Left cardiac atrium (tissue), 4 donors: ENCODE data around the gene WFDC11. TPM values are rescaled to one million over a fixed set of nuclear protein-coding genes. Genes with fewer than 3 reads are reported as not detected.
A peak's percentile ranks its signal among the peaks of the same experiment; 100 is the strongest.
"Not testable (repeated sequence)": the region's sequence is repeated elsewhere in the genome, so short reads cannot be mapped to it uniquely, and the experiment has no call there.

Source experiments
- ATAC-seq, 2 donors: fragments of 200-7000 bp; cut with Tn5 transposase; one replicate each; pipeline ENCODE4 v1.9.1; 2020; ENCODE audit warnings: mild to moderate bottlenecking in 2 of 2, moderate library complexity in 2 of 2
- DNase-seq: peaks from one replicate; pipeline ENCODE4 v3.0.0-alpha.2; 2020
- intact Hi-C, 2 donors: fragments of 100-400 bp; cut with DNase I; formaldehyde crosslinking; loops; one replicate each; pipeline versions ENCODE4 v1.14.1 to v1.15.1; 2022 to 2023
- long read RNA-seq: library from polyadenylated mRNA; unstranded; transcript quantifications from one replicate; pipeline ENCODE4 v2.0.0, GENCODE V29; 2021
- total RNA-seq, 2 donors: library from RNA; stranded (reverse); fragmentation: NEBNext Ultra II Directional; extraction: Animal tissue kit (Norgen Biotek cat#: 25700); gene quantifications; one replicate each; pipeline ENCODE4 v1.2.1, GENCODE V29; 2021
- donor health status: DM: no; HTN: yes; CAD: no.
- donor health status: DM: no; HTN: yes; CAD: no; lungs with severe emphysema.
- donor health status: DM: yes; HTN: yes; CAD: no.
- donor health status: Dilated cardiomyopathy.

WFDC11 gene
- not detected for total RNA-seq
- long read RNA-seq: 0 reads

GRCh38 chr20:45670139-45670538 lies at the start of gene WFDC11:
Gene WFDC11, minus strand, starts transcription at chr20:45670239. Its CDS starts 19,639 bp downstream, at chr20:45650600.
- DNase-seq: no peak
- intact Hi-C loops: no loop called here
- no peak for ATAC-seq

DNA sequence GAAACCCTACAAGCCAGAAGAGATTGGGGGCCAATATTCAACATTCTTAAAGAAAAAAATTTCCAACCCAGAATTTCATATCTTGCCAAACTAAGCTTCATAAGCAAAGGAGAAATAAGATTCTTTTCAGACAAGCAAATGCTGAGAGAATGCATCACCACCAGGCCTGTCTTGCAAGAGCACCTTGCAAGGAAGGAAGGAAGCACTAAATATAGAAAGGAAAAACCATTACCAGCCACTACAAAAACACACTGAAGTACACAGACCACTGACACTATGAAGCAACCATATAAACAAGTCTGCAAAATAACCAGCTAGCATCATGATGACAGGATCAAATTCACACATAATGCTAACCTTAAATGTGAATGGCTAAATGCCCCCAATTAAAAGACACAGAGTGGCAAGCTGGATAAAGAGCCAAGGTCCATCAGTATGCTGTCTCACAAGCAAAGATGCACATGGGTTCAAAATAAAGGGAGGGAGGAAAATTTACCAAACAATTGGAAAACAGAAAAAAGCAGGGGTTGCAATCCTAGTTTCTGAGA lies 46.2 kb upstream of the WFDC11 start:
- DNase-seq, ATAC-seq, intact Hi-C loops: not testable (repeated sequence)

DNA sequence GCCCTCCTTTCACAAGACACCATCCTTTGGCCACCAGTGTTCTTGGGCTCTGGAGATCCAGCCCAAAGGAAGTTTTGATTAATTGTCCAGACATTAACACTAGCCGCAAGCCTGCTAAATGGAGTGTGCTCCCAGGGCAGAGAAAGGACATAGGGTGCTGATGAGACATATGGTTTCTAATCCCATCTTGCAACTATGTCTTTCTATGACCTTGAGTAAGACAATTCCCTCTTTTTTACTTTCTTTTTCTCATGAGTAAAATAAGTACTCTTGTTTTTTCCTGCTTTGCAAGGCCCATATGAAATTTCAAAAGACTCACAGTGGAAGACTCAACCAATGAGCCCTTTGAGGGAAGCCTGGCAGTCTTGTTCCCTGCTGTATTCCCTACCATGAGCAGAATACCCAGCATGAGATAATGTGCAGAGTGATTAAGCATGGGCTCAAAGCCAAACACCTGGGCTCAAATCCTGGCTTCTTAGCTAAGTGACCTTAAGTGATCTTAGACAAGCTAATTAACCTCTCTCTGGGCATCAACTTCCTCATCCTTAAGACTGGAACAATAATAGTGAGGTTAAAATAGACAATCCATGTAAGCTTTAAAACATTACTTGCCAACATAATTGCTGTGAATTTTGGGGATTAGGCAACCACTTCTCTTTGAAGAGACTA lies 35.1 kb upstream of the WFDC11 start, which contains the start of gene WFDC10B:
TSS of gene WFDC10B (minus strand) at position 51 of the 669 bp plus-strand sequence. CDS start 19,027 bp downstream, outside the sequence.
- DNase-seq (no peak), ATAC-seq (peak in 1 of 2 donors; percentile 37)
- intact Hi-C loops: loop anchor here in 1 of 2 donors (5.0 kb wide), 1 partner anchor 328 kb away; the partner anchor contains the start of gene TP53TG5

- intact Hi-C loops: no loop called here
- no peak for ATAC-seq
Measured at GRCh38 chr20:45701873-45702272, 31.8 kb upstream of the WFDC11 start, which contains the start of gene WFDC13. Gene WFDC13, plus strand, starts transcription at chr20:45702038. Its CDS starts 86 bp downstream, at chr20:45702124.

DNA sequence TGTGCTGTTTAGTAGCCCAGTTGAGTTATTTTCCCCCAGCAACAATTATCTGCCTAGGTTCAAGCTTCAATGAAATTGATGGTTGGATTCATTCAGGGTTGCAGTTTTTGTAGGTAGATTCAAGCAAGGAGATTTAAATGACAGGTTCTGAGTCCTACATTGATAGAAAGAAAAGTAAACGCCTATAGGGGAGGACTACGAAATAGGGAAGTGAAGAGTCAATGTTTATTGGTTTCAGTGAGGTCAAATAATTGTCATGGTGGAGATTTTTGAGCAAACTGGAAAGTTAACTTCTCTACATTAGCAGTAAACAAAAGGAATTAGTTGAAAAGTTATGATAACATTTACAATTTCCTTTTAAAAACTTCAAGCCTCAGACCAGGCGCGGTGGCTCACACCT lies 31.1 kb upstream of the WFDC11 start:
- intact Hi-C loops: no loop called here
- ATAC-seq (no peak), DNase-seq (no peak)

More at GRCh38 chr20:45701873-45702272, 31.8 kb upstream of the WFDC11 start, which contains the start of gene WFDC13:
- no peak for DNase-seq

DNA sequence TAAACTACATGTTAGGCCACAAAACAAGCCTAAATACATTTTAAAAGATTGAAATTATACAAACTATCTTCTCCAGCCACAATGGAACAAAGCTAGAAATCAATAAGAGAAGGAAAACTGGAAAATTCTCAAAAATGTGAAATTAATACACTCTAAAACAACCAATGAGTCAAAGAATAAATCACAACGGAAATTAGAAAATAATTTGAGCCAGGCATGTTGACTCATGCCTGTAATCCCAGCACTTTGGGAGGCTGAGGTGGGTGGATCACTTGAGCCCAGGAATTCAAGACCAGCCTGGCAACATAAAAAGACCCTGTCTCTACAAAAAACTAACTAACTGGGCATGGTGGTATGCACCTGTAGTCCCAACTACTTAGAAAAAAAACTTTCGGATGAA lies 25.5 kb upstream of the WFDC11 start:
- DNase-seq (no peak), ATAC-seq (no peak)
- intact Hi-C loops: no loop called here

DNA sequence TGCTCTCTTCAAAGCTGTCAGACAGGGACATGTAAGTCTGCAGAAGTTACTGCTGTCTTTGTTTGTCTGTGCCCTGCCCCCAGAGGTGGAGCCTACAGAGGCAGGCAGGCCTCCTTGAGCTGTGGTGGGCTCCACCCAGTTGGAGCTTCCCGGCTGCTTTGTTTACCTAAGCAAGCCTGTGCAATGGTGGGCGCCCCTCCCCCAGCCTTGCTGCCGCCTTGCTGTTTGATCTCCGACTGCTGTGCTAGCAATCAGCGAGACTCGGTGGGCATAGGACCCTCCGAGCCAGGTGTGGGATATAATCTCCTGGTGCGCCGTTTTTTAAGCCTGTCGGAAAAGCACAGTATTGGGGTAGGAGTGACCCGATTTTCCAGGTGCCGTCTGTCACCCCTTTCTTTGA lies 23.3 kb upstream of the WFDC11 start:
- DNase-seq, ATAC-seq, intact Hi-C loops: not testable (repeated sequence)

DNA sequence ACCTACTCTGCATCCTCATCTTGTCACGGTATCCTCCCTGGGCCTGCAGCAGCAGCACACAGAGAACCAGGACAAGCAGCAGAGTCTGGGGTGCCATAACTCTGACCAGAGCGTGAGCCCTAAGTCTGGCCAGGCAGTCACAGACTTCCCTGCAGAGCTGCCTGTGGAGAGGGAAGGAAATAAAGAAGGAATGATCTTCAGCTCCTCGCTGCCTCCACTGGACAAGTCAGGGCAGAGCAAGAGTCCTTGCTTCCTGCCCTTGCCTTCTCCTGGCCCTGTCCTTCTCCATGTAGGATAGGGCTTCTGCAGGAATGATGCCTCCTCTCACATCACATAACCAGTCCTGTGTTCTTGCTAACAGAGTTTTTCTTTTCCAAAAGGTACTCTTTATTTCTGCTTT lies 15.9 kb upstream of the WFDC11 start:
- intact Hi-C loops: no loop called here
- no peak for DNase-seq
- no peak for ATAC-seq

DNA sequence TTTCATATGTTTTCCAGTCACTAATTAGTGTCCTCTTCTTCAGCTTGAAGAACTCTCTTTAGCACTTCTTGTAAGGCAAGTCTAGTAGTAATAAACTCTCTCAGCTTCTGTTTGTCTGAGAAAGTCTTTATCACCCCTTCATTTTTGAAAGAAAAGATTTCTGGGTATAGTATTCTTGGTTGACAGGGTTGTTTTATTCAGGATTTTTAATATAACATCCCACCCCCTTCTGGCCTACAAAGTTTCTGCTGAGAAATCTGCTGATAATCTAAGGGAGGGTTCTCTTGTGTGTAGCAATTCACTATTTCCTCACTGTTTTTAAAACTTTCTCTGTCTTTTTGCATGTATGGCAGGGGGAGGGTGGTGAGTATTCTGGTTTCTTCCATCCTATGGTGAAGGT lies 9.6 kb upstream of the WFDC11 start:
- ATAC-seq: no peak
- no peak for DNase-seq
- intact Hi-C loops: no loop called here

DNA sequence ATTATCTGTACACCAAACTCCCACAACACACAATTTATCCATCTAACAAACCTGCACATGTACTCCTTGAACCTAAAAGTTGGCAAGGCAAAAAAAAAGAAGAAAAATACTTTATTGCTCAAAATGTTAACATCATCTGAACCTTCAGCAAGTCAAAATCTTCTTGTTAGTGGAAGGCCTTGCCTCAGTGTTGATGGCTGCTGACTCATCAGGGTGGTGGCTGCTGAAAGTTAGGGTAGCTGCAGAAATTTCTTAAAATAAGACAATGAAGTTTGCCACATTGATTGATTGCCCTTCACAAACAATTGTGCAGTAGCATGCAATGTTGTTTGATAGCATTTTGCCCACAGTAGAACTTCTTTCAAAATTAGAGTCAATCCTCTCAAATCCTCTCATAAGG lies 2.7 kb upstream of the WFDC11 start:
- intact Hi-C loops: no loop called here
- ATAC-seq (no peak), DNase-seq (no peak)

DNA sequence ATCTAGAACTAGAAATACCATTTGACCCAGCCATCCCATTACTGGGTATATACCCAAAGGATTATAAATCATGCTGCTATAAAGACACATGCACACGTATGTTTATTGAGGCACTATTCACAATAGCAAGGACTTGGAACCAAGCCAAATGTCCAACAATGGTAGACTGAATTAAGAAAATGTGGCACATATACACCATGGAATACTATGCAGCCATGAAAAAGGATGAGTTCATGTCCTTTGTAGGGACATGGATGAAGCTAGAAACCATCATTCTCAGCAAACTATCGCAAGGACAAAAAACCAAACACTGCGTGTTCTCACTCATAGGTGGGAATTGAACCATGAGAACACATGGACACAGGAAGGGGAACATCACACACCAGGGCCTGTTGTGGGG lies 13.0 kb downstream of the WFDC11 start:
- intact Hi-C loops, DNase-seq, ATAC-seq: not testable (repeated sequence)

- DNase-seq, ATAC-seq, intact Hi-C loops: not testable (repeated sequence)
Measured at GRCh38 chr20:45651726-45652125, 18.3 kb downstream of the WFDC11 start.

GRCh38 chr20:45649312-45649863 lies 20.7 kb downstream of the WFDC11 start:
- intact Hi-C loops: no loop called here
- no peak for ATAC-seq
- DNase-seq: no peak

DNA sequence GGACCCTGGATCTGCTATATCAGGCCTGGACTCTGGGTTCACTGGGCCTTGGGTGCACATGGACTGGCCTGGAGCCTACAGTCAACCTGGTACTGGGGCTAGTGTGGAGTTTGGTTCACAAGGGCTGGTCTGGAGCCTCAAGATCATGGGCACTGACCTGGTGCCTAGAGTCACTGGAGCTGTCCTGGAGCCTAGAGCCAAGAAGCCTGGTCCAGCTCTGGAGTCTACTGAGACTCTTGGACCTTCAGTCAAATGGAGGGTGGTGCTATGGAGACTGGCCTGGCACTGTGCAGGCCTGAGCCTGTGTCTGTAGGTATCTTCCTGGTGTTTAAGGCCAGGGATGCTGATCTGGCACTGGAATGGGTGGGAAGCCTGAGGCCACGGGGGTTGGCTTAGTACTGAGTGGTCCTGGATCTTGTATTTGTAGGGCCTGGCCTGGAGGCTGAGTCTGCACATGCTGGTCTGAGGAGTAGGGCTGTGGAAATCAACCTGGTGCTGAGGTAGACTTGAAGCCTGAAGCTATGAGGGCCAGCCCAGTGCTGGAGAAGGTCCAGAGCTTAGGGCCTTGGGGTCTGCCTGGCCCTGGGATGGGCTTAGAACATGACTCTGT lies 22.5 kb downstream of the WFDC11 start:
- intact Hi-C loops: no loop called here
- DNase-seq: no peak

GRCh38 chr20:45646875-45647274 lies 23.2 kb downstream of the WFDC11 start:
- no peak for ATAC-seq
- no peak for DNase-seq
- intact Hi-C loops: no loop called here

More for the DNA sequence above, 22.5 kb downstream of the WFDC11 start:
- ATAC-seq: no peak

DNA sequence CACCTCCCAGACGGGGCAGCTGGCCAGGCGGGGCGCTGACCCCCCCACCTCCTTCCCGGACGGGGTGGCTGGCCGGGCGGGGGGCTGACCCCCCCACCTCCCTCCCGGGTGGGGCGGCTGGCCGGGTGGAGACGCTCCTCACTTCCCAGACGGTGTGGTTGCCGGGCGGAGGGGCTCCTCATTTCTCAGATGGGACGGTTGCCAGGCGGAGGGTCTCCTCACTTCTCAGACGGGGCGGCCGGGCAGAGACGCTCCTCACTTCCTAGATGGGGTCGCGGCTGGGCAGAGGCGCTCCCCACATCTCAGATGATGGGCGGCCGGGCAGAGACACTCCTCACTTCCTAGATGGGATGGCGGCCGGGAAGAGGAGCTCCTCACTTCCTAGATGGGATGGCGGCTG lies 24.2 kb downstream of the WFDC11 start:
- intact Hi-C loops, ATAC-seq: not testable (repeated sequence)
- peak; percentile 18 for DNase-seq

GRCh38 chr20:45641076-45641475 lies 29.0 kb downstream of the WFDC11 start:
- intact Hi-C loops, ATAC-seq, DNase-seq: not testable (repeated sequence)

- no peak for DNase-seq
- no peak for ATAC-seq
Measured at GRCh38 chr20:45639687-45640086, 30.4 kb downstream of the WFDC11 start.

GRCh38 chr20:45636513-45636912 lies 33.5 kb downstream of the WFDC11 start:
- DNase-seq (no peak), ATAC-seq (no peak)
- intact Hi-C loops: no loop called here

More at GRCh38 chr20:45639687-45640086, 30.4 kb downstream of the WFDC11 start:
- intact Hi-C loops: no loop called here

GRCh38 chr20:45631184-45631583 lies 38.9 kb downstream of the WFDC11 start, which contains the start of gene WFDC9:
Gene WFDC9, minus strand, starts transcription at chr20:45631284. Its CDS starts 21,103 bp downstream, at chr20:45610181.
- DNase-seq (no peak), ATAC-seq (no peak)
- intact Hi-C loops: no loop called here
